WTC11 (cell line): ENCODE data around the gene PREP. TPM values are rescaled to one million over a fixed set of nuclear protein-coding genes. Genes with fewer than 3 reads are reported as not detected.

Experiments
- ATF1 ChIP-seq: sonication (generic); formaldehyde crosslinking; IDR thresholded peaks from 2 replicates; pipeline ENCODE4 v1.8.1; 2023; ENCODE audit warnings: mild to moderate bottlenecking, moderate library complexity, missing genetic modification reagents
- CREB1 ChIP-seq: sonication (generic); formaldehyde crosslinking; IDR thresholded peaks from 2 replicates; pipeline ENCODE4 v1.8.0; 2023; ENCODE audit warnings: mild to moderate bottlenecking, missing genetic modification reagents
- E2F1 ChIP-seq: sonication (generic); formaldehyde crosslinking; IDR thresholded peaks from 2 replicates; pipeline ENCODE4 v1.8.0; 2022; ENCODE audit warnings: mild to moderate bottlenecking, missing genetic modification reagents
- ERG ChIP-seq: fragments of 250-450 bp; sonication (Bioruptor Pico); IDR thresholded peaks from 2 replicates; pipeline ENCODE4 v1.8.0; 2021; ENCODE audit warnings: mild to moderate bottlenecking
- ESRRA ChIP-seq: sonication (generic); formaldehyde crosslinking; IDR thresholded peaks from 2 replicates; pipeline ENCODE4 v1.8.1; 2022; ENCODE audit warnings: mild to moderate bottlenecking, missing genetic modification reagents, borderline replicate concordance
- FOXJ3 ChIP-seq: sonication (generic); formaldehyde crosslinking; IDR thresholded peaks from 2 replicates; pipeline ENCODE4 v1.9.0; 2021; ENCODE audit warnings: missing genetic modification reagents, mild to moderate bottlenecking, borderline replicate concordance
- GTF2I ChIP-seq: fragments of 250-450 bp; sonication (Bioruptor Pico); conservative IDR thresholded peaks from 2 replicates; pipeline ENCODE4 v1.4.0; 2021; ENCODE audit warnings: mild to moderate bottlenecking
- HMGXB4 ChIP-seq: sonication (generic); formaldehyde crosslinking; IDR thresholded peaks from 2 replicates; pipeline ENCODE4 v1.8.1; 2023; ENCODE audit warnings: mild to moderate bottlenecking, moderate library complexity, missing genetic modification reagents
- JAZF1 ChIP-seq: fragments of 250-450 bp; sonication (Bioruptor Pico); IDR thresholded peaks from 2 replicates; pipeline ENCODE4 v1.9.0; 2021; ENCODE audit warnings: moderate library complexity, mild to moderate bottlenecking, inconsistent platforms
- NFATC4 ChIP-seq: fragments of 250-450 bp; sonication (Bioruptor Pico); IDR thresholded peaks from 2 replicates; pipeline ENCODE4 v1.9.0; 2021; ENCODE audit warnings: mild to moderate bottlenecking
- SMAD3 ChIP-seq: sonication (generic); formaldehyde crosslinking; IDR thresholded peaks from 2 replicates; pipeline ENCODE4 v1.8.0; 2022; ENCODE audit warnings: missing genetic modification reagents, mild to moderate bottlenecking, borderline replicate concordance
- USF1 ChIP-seq: sonication (generic); formaldehyde crosslinking; IDR thresholded peaks from 2 replicates; pipeline ENCODE4 v1.8.0; 2022; ENCODE audit warnings: mild to moderate bottlenecking, missing genetic modification reagents
- ZNF219 ChIP-seq: sonication (generic); formaldehyde crosslinking; IDR thresholded peaks from 2 replicates; pipeline ENCODE4 v1.8.0; 2023; ENCODE audit warnings: missing genetic modification reagents, mild to moderate bottlenecking, borderline replicate concordance
- ZNF263 ChIP-seq: sonication (generic); formaldehyde crosslinking; IDR thresholded peaks from 2 replicates; pipeline ENCODE4 v1.8.1; 2022; ENCODE audit warnings: low read depth, mild to moderate bottlenecking, moderate library complexity, missing genetic modification reagents
- ZNF532 ChIP-seq: fragments of 250-450 bp; sonication (Bioruptor Pico); IDR thresholded peaks from 2 replicates; pipeline ENCODE4 v1.9.0; 2021; ENCODE audit warnings: mild to moderate bottlenecking, borderline replicate concordance
- total RNA-seq: library from RNA; stranded (reverse); gene quantifications from 3 replicates; pipeline ENCODE4 v1.2.3, GENCODE V29; 2021
- TF ChIP-seq, protein P1 (sequence below): sonication (generic); formaldehyde crosslinking; IDR thresholded peaks from 2 replicates; pipeline ENCODE4 v1.8.1; 2023; ENCODE audit warnings: mild to moderate bottlenecking, missing genetic modification reagents, borderline replicate concordance
- TF ChIP-seq, protein P2 (sequence below): sonication (generic); formaldehyde crosslinking; IDR thresholded peaks from 2 replicates; pipeline ENCODE4 v1.8.0; 2023; ENCODE audit warnings: missing genetic modification reagents, mild to moderate bottlenecking, borderline replicate concordance

Gene PREP
- total RNA-seq, 1 experiment from 2014 or later: 58.8 TPM

GRCh38 chr6:105346052-105346451 lies 56.8 kb downstream of the PREP start (continued):
- TF ChIP-seq, protein P1, sequence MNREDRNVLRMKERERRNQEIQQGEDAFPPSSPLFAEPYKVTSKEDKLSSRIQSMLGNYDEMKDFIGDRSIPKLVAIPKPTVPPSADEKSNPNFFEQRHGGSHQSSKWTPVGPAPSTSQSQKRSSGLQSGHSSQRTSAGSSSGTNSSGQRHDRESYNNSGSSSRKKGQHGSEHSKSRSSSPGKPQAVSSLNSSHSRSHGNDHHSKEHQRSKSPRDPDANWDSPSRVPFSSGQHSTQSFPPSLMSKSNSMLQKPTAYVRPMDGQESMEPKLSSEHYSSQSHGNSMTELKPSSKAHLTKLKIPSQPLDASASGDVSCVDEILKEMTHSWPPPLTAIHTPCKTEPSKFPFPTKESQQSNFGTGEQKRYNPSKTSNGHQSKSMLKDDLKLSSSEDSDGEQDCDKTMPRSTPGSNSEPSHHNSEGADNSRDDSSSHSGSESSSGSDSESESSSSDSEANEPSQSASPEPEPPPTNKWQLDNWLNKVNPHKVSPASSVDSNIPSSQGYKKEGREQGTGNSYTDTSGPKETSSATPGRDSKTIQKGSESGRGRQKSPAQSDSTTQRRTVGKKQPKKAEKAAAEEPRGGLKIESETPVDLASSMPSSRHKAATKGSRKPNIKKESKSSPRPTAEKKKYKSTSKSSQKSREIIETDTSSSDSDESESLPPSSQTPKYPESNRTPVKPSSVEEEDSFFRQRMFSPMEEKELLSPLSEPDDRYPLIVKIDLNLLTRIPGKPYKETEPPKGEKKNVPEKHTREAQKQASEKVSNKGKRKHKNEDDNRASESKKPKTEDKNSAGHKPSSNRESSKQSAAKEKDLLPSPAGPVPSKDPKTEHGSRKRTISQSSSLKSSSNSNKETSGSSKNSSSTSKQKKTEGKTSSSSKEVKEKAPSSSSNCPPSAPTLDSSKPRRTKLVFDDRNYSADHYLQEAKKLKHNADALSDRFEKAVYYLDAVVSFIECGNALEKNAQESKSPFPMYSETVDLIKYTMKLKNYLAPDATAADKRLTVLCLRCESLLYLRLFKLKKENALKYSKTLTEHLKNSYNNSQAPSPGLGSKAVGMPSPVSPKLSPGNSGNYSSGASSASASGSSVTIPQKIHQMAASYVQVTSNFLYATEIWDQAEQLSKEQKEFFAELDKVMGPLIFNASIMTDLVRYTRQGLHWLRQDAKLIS (CRISPR knock-in tag): no peak
- TF ChIP-seq ESRRA (CRISPR knock-in tag) (no peak), FOXJ3 (CRISPR knock-in tag) (no peak), ZNF263 (CRISPR knock-in tag) (no peak), GTF2I (CRISPR knock-in tag) (no peak), SMAD3 (no peak), ZNF219 (CRISPR knock-in tag) (no peak), USF1 (CRISPR knock-in tag) (no peak), JAZF1 (CRISPR knock-in tag) (no peak), CREB1 (CRISPR knock-in tag) (no peak), HMGXB4 (CRISPR knock-in tag) (no peak), ERG (CRISPR knock-in tag) (no peak), ATF1 (CRISPR knock-in tag) (no peak), NFATC4 (CRISPR knock-in tag) (no peak), ZNF532 (CRISPR knock-in tag) (no peak), E2F1 (CRISPR knock-in tag) (no peak)
- TF ChIP-seq, protein P2, sequence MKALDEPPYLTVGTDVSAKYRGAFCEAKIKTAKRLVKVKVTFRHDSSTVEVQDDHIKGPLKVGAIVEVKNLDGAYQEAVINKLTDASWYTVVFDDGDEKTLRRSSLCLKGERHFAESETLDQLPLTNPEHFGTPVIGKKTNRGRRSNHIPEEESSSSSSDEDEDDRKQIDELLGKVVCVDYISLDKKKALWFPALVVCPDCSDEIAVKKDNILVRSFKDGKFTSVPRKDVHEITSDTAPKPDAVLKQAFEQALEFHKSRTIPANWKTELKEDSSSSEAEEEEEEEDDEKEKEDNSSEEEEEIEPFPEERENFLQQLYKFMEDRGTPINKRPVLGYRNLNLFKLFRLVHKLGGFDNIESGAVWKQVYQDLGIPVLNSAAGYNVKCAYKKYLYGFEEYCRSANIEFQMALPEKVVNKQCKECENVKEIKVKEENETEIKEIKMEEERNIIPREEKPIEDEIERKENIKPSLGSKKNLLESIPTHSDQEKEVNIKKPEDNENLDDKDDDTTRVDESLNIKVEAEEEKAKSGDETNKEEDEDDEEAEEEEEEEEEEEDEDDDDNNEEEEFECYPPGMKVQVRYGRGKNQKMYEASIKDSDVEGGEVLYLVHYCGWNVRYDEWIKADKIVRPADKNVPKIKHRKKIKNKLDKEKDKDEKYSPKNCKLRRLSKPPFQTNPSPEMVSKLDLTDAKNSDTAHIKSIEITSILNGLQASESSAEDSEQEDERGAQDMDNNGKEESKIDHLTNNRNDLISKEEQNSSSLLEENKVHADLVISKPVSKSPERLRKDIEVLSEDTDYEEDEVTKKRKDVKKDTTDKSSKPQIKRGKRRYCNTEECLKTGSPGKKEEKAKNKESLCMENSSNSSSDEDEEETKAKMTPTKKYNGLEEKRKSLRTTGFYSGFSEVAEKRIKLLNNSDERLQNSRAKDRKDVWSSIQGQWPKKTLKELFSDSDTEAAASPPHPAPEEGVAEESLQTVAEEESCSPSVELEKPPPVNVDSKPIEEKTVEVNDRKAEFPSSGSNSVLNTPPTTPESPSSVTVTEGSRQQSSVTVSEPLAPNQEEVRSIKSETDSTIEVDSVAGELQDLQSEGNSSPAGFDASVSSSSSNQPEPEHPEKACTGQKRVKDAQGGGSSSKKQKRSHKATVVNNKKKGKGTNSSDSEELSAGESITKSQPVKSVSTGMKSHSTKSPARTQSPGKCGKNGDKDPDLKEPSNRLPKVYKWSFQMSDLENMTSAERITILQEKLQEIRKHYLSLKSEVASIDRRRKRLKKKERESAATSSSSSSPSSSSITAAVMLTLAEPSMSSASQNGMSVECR (CRISPR knock-in tag): no peak
